Common myeloid progenitor, CD34-positive (primary cell): ENCODE data around the gene COMMD8. TPM values are rescaled to one million over a fixed set of nuclear protein-coding genes. Genes with fewer than 3 reads are reported as not detected.
A peak's percentile ranks its signal among the peaks of the same experiment; 100 is the strongest.

Source experiments
- CTCF ChIA-PET: fragments of 350-600 bp; sonication (Branson Sonifier 250); formaldehyde crosslinking; loops from one replicate; lab custom pipeline; 2021; ENCODE audit warnings: antibody characterized with exemption; lab: Charles Lee
- POLR2A ChIA-PET: fragments of 350-600 bp; sonication (Branson Sonifier 250); formaldehyde crosslinking; loops from one replicate; lab custom pipeline; 2021; ENCODE audit warnings: antibody characterized with exemption; lab: Charles Lee
- DNase-seq, 3 donors: peaks; one replicate each; pipeline versions ENCODE4 v3.0.0 to v3.0.0-alpha.2; 2013
- H3K27ac ChIP-seq, 2 experiments: 1 replicate in 1 of 2; 2 replicates in 1 of 2; pipeline ENCODE4 v1.7.0; 2013; ENCODE audit warnings: inconsistent platforms in 2 of 2, low read length in 2 of 2, mild to moderate bottlenecking in 2 of 2, low read depth in 1 of 2, moderate library complexity in 1 of 2; ENCODE audit not compliant: severe bottlenecking in 2 of 2, insufficient read depth in 1 of 2, poor library complexity in 1 of 2
- H3K27me3 ChIP-seq, 5 experiments: replicated peaks in 2 of 5; 1 replicate in 3 of 5; 2 replicates in 2 of 5; pipeline versions ENCODE4 v1.6.1 to v1.7.0; 2013; ENCODE audit warnings: low read length in 4 of 5, mild to moderate bottlenecking in 2 of 5, moderate library complexity in 2 of 5, inconsistent platforms in 1 of 5; ENCODE audit not compliant: insufficient read depth in 5 of 5, control insufficient read depth in 4 of 5
- H3K36me3 ChIP-seq, 4 experiments: 1 replicate in 2 of 4; 2 replicates in 2 of 4; pipeline versions ENCODE4 v1.6.1 to v1.7.0; 2013; ENCODE audit warnings: low read length in 3 of 4, control low read depth in 1 of 4, mild to moderate bottlenecking in 1 of 4; ENCODE audit not compliant: control insufficient read depth in 4 of 4, insufficient read depth in 4 of 4
- H3K4me1 ChIP-seq, 4 experiments: 1 replicate in 3 of 4; 2 replicates in 1 of 4; pipeline versions ENCODE4 v1.6.1 to v1.7.1; 2013; ENCODE audit warnings: low read length in 3 of 4, mild to moderate bottlenecking in 3 of 4, control low read depth in 1 of 4, inconsistent platforms in 1 of 4, moderate library complexity in 1 of 4; ENCODE audit not compliant: control insufficient read depth in 4 of 4, insufficient read depth in 4 of 4; ENCODE audit errors: control extremely low read depth in 1 of 4
- H3K4me3 ChIP-seq, 7 experiments: 1 replicate in 4 of 7; 2 replicates in 3 of 7; pipeline versions ENCODE4 v1.5.1 to v1.7.0; 2013; ENCODE audit warnings: mild to moderate bottlenecking in 7 of 7, low read length in 6 of 7, moderate library complexity in 6 of 7, inconsistent platforms in 2 of 7, low read depth in 2 of 7, control low read depth in 1 of 7; ENCODE audit not compliant: insufficient read depth in 4 of 7, control insufficient read depth in 1 of 7; ENCODE audit errors: extremely low read depth in 1 of 7
- H3K9me3 ChIP-seq, 5 experiments: 1 replicate in 4 of 5; 2 replicates in 1 of 5; pipeline versions ENCODE4 v1.6.1 to v1.7.1; 2013; ENCODE audit warnings: low read length in 4 of 5, mild to moderate bottlenecking in 2 of 5, inconsistent platforms in 1 of 5, low read depth in 1 of 5, moderate library complexity in 1 of 5; ENCODE audit not compliant: control insufficient read depth in 4 of 5, insufficient read depth in 2 of 5; ENCODE audit errors: control extremely low read depth in 1 of 5
- WGBS: methylation state at CpG from one replicate; pipeline ENCODE4 v1.1.5; 2013; ENCODE audit not compliant: insufficient coverage; 5-methylcytosine and 5-hydroxymethylcytosine counted together
- polyA plus RNA-seq: library from polyadenylated mRNA; unstranded; fragments of 120-200 nt; gene quantifications from one replicate; pipeline ENCODE4 v1.2.1, GENCODE V29; 2013

Gene COMMD8
- polyA plus RNA-seq: 26.5 TPM

DNA sequence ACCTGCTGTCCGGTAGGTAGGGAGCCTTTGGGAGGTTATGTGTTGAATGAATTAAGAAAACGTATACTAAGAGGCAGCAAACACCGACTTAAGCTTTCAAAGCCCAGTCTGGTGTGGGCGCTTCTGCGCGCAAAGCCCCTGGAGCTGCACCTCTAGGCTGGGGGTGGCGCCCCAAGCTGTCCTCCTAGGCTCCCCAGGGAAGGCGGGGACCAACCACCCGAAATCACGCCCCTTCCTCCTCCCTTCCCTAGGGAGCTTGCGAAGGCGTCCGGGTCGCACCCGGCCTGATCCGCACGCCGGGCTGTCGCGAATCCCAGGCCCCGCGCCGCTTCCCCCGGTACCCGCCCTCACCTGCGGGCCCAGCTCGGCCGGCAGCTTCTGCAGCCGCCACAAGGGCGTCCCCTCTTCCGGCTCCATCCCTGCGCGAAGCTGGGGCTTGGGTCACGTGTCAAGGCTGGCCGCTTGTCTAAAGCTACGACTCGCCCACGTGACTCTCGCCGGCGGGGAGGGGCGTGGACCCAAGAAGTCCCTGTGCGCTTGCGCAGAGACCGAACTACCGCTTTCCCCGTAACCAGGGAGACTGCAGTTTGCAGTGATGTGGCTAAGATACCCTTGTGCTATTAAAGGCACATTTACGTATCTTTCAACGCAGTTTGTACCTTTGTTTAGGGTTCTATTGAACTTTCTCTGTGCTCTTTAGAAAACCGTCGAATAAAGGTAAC, at the start of gene COMMD8:
COMMD8 (minus strand) TSS at position 468 of the 722 bp plus-strand sequence; CDS start at position 417, 51 bp downstream.
- CTCF ChIA-PET: interaction anchor here (0.8 to 1.7 kb wide), 7 partner anchors 10 to 30 kb away, joined by 3 to 9 read pairs (median 3); partner anchors contain the start of gene ATP10D
- Histone ChIP-seq H3K9me3 (no peaks in the 10 kb centered on the region), H3K4me3 (peak within 1 kb of the TSS; percentile 78 to 92 (median 86)), H3K4me1 (peaks cover 8 to 12% (median 10%) of the 10 kb centered on the region in 4 experiments), H3K27ac (peak within 1 kb of the TSS; percentile 43 to 78), H3K27me3 (no peaks in the 10 kb centered on the region), H3K36me3 (peaks cover 0 to 5% (median 4%) of the 10 kb centered on the region in 4 experiments)
- DNase-seq: peak; percentile 98 to 99 (median 99)
- 0% methylated on average over 46 of the region's 51 CpGs for WGBS
- POLR2A ChIA-PET: no interaction called here

DNA sequence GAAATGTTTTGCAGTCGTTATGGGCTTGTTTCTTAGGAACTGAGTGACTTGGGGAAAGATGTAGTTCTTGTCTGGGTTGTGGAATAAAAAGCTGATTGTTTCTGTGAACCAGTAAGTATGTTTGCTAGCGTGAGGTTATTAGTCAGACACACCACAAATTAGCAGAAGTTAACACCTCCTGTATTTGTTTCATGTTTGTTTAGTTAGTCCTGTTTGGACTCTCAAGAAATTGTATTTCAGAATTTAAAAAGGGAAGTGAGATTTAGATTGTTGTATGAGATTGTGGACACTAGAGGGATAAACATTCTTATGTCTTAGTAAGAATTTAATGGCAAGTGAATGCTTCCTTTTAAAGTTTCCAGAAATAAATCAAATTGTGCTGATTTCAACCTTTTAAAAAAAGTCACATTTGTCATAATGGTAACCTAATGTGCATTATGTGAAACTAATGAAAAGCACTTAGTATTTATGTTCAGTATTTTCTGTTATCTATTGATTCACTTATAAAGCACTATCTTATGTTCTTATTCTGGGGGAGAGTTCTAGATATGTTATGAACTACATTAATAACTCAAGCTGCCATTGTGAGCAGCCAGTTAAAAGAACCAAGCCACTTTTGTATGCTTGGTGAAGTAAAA, 47.1 kb upstream of the COMMD8 start:
- POLR2A ChIA-PET: no interaction called here
- peak overlapping the region in 1 of 2 experiments; percentile 45 for H3K27ac ChIP-seq
- CTCF ChIA-PET: interaction anchor here (0.9 to 5.9 kb wide), 5 partner anchors 9 to 57 kb away, joined by 3 to 35 read pairs (median 4); no protein-coding TSS in a partner anchor

DNA sequence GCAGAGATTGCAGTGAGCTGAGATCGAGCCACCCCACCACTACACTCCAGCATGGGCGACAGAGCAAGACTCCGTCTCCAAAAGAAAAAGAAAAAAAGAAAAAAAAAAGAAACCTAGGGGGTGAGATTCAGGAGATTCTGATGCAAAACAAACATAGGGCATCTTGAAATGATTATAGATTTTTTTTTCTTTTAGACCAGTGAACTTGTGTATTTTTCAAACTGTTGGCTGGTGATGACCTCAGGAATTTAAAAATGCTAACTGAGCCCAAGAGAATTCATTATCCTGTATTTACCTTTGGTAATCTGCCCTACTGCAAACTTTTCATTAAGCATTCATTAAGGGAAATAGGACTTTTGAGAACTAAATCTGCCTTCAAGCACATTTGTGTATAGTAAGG, 42.2 kb upstream of the COMMD8 start:
- ChIA-PET CTCF (no interaction called here), POLR2A (no interaction called here)
- no CpG with 5 or more reads among the region's 3 CpGs for WGBS
- Histone ChIP-seq H3K4me3 (no peak overlapping the region), H3K27ac (no peak overlapping the region), H3K36me3 (no peaks in the 10 kb centered on the region), H3K27me3 (no peaks in the 10 kb centered on the region), H3K9me3 (no peaks in the 10 kb centered on the region), H3K4me1 (peaks cover 0 to 6% (median 4%) of the 10 kb centered on the region in 4 experiments)
- no peak for DNase-seq

More for the DNA sequence above, 47.1 kb upstream of the COMMD8 start:
- Histone ChIP-seq H3K27me3 (no peaks in the 10 kb centered on the region), H3K9me3 (no peaks in the 10 kb centered on the region), H3K36me3 (peaks cover 0 to 3% (median 0%) of the 10 kb centered on the region in 4 experiments), H3K4me3 (no peak overlapping the region), H3K4me1 (peaks cover 0 to 11% (median 6%) of the 10 kb centered on the region in 4 experiments)
- no CpG with 5 or more reads among the region's 2 CpGs for WGBS
- peak; percentile 41 to 86 (median 85) for DNase-seq

DNA sequence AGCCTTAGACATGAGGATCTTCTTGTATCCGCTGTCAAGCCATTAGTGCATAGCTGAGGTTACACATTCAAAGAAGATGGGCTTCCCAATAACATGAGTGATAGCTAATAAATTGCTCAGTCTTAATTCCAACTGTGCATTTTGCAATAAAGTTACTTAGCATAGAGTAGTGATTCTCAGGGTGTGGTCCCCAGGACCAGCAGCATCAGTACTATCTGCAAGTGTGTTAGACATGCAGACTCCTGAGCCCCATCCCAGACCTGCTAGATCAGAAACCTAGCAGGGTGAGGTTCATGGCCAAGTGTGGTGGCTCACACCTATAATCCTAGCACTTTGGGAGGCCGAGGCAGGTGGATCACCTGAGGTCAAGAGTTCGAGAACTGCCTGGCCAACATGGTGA, 41.6 kb upstream of the COMMD8 start:
- Histone ChIP-seq H3K4me1 (peaks cover 0 to 9% (median 6%) of the 10 kb centered on the region in 4 experiments), H3K4me3 (no peak overlapping the region), H3K9me3 (no peaks in the 10 kb centered on the region), H3K27ac (no peak overlapping the region), H3K36me3 (no peaks in the 10 kb centered on the region), H3K27me3 (no peaks in the 10 kb centered on the region)
- WGBS: 100% methylated on average over 1 of the region's 3 CpGs
- ChIA-PET CTCF (no interaction called here), POLR2A (no interaction called here)
- DNase-seq: no peak

DNA sequence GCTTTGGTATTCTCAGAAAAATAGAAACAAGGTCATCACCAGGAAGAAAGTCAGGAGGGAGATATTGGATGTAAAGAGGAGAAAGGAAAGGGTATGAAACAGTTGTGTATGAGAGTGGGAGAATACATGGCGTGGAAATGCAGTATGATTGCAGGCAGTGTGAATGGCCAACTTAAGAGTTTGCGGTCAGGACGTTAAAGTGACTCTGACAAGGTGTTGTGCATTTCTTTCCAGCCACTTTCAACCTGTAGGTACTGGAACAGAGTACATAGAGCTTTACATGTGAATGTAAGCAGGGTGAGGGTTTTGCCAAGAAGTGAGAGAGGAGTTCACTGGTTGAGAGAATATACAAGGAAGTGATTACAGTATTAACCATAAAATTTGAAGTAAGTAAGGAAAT, 37.3 kb upstream of the COMMD8 start:
- no peaks in the 10 kb centered on the region for H3K9me3 ChIP-seq
- H3K27me3 ChIP-seq: no peaks in the 10 kb centered on the region
- ChIA-PET CTCF (interaction anchor here (1.0 to 3.5 kb wide), 3 partner anchors 9 to 19 kb away, joined by 3 to 12 read pairs (median 10); no protein-coding TSS in a partner anchor), POLR2A (no interaction called here)
- 61% methylated on average over 3 of the region's 3 CpGs for WGBS
- H3K4me1 ChIP-seq: peaks cover 8 to 20% (median 19%) of the 10 kb centered on the region in 4 experiments
- no peaks in the 10 kb centered on the region for H3K36me3 ChIP-seq
- no peak overlapping the region for H3K4me3 ChIP-seq
- H3K27ac ChIP-seq: no peak overlapping the region
- DNase-seq: no peak

DNA sequence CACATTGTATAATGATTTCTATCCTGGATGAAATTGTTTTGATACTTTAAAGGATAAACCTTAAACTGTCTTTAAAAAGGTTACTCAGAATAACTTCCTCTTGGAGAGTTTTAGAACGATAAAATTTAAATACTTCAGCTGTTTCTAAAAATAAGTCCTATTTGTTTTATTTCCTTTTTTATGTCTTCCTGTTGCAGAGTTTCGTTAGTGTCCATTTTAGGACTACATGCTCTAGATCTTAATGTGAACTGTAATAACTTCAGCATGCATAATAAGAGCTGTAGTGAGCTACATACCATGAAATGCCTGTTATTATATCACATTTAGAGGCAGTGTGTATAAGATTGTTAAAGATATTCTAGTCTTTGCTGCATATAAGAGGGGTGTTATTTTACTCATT, 36.2 kb upstream of the COMMD8 start:
- peak in 2 of 3 donors; percentile 50 to 62 for DNase-seq
- H3K27ac ChIP-seq: peak overlapping the region in 1 of 2 experiments; percentile 37
- H3K9me3 ChIP-seq: no peaks in the 10 kb centered on the region
- peaks cover 8 to 20% (median 19%) of the 10 kb centered on the region in 4 experiments for H3K4me1 ChIP-seq
- H3K4me3 ChIP-seq: peak overlapping the region in 3 of 7 experiments; percentile 1 to 46 (median 15)
- no peaks in the 10 kb centered on the region for H3K36me3 ChIP-seq
- no CpG with 5 or more reads among the region's 2 CpGs for WGBS
- ChIA-PET POLR2A (interaction anchor here (0.8 kb wide), 1 partner anchor 842 kb away, joined by 3 read pairs; the partner anchor contains the start of gene SLAIN2), CTCF (interaction anchor here (1.0 to 3.5 kb wide), 3 partner anchors 10 to 18 kb away, joined by 4 to 12 read pairs (median 10); partner anchors contain the start of gene ATP10D)
- H3K27me3 ChIP-seq: no peaks in the 10 kb centered on the region
